ENCODE measurements around the gene IGSF8.

- TF ChIP-seq POLR2AphosphoS5 (IDR thresholded peaks at IDR 0.05; ENCODE audit: borderline replicate concordance, low read depth, low read length) (no peak), EZH2 (IDR thresholded peaks at IDR 0.05) (no peak), FOXP2 (optimal IDR thresholded peaks at IDR 0.05; ENCODE audit: control extremely low read depth, extremely low read length, insufficient read depth) (no peak)
Measured at GRCh38 chr1:160091666-160092223, 6.7 kb downstream of the IGSF8 start.

Measured in SK-N-MC (cell line).